HepG2 (cell line): ENCODE data around the gene NEURL2. TPM values are rescaled to one million over a fixed set of nuclear protein-coding genes. Genes with fewer than 3 reads are reported as not detected.
A peak's percentile ranks its signal among the peaks of the same experiment; 100 is the strongest.

Experiments used
- ATAC-seq: fragments of 200-7000 bp; cut with Tn5 transposase; 3 replicates; pipeline ENCODE4 v1.9.1; 2020; ENCODE audit warnings: mild to moderate bottlenecking, moderate library complexity
- BruUV-seq: library from RNA; stranded (reverse); fragments of 400-500 nt; replicated peaks from 2 replicates; lab custom pipeline; 2021; lab: Mats Ljungman, UMichigan
- CTCF ChIA-PET: fragments of 300-600 bp; formaldehyde crosslinking; extraction: SDS; loops from one replicate; lab custom pipeline; 2021; ENCODE audit warnings: low total read pairs, inconsistent platforms, low intra/inter-chr PET ratio; lab: Yijun Ruan, JAX
- POLR2A ChIA-PET: fragments of 350-600 bp; sonication (Branson Sonifier 250); formaldehyde crosslinking; loops from one replicate; lab custom pipeline; 2020; ENCODE audit warnings: antibody characterized with exemption, inconsistent platforms; lab: Yijun Ruan, JAX
- DNase-seq: peaks from one replicate; pipeline ENCODE4 v3.0.0-alpha.2; 2015; ENCODE audit warnings: low spot score
- FAIRE-seq: peaks from 3 replicates; lab custom pipeline; 2011; peaks lifted over from hg19 to GRCh38; lab: Jason Lieb, UNC
- H2AFZ ChIP-seq: one replicate; pipeline ENCODE4 v1.6.1; 2011; ENCODE audit warnings: low read length, inconsistent platforms
- H3K27ac ChIP-seq: fragments of 300-600 bp; 3 replicates; pipeline ENCODE4 v1.8.0; 2011; ENCODE audit warnings: mixed run types, mild to moderate bottlenecking, mixed read lengths, low read length, inconsistent platforms; ENCODE audit not compliant: insufficient read depth; ENCODE audit errors: extremely low read length
- H3K27me3 ChIP-seq, 2 experiments: fragments of 200-600 bp in 1 of 2; 2 replicates in 1 of 2; 3 replicates in 1 of 2; pipeline versions ENCODE4 v1.6.0 to v1.8.0; 2011; ENCODE audit warnings: low read length in 2 of 2, mild to moderate bottlenecking in 2 of 2, moderate library complexity in 2 of 2, inconsistent platforms in 1 of 2; ENCODE audit not compliant: insufficient read depth in 2 of 2, control insufficient read depth in 1 of 2
- H3K36me3 ChIP-seq, 2 experiments: fragments of 200-600 bp in 1 of 2; replicated peaks in 1 of 2; 2 replicates in 1 of 2; 3 replicates in 1 of 2; pipeline versions ENCODE4 v1.5.1 to v1.8.0; 2011; ENCODE audit warnings: low read length in 2 of 2, inconsistent platforms in 1 of 2; ENCODE audit not compliant: insufficient read depth in 2 of 2, control insufficient read depth in 1 of 2
- H3K4me1 ChIP-seq: 2 replicates; pipeline ENCODE4 v1.5.1; 2012; ENCODE audit warnings: low read length, inconsistent platforms; ENCODE audit not compliant: insufficient read depth
- H3K4me2 ChIP-seq: 2 replicates; pipeline ENCODE4 v1.6.0; 2011; ENCODE audit warnings: low read depth, low read length, inconsistent platforms
- H3K4me3 ChIP-seq, 3 experiments: fragments of 200-600 bp in 1 of 3; sonication (generic), shearing (Covaris generic) in 1 of 3; replicated peaks in 1 of 3; 2 replicates each; pipeline ENCODE4 v1.5.1; 2011 to 2016; ENCODE audit warnings: low read length in 3 of 3, inconsistent platforms in 2 of 3, low read depth in 2 of 3, mild to moderate bottlenecking in 2 of 3, control low read depth in 1 of 3, mixed read lengths in 1 of 3; ENCODE audit not compliant: insufficient read depth in 1 of 3
- H3K79me2 ChIP-seq: one replicate; pipeline ENCODE4 v1.6.1; 2011; ENCODE audit warnings: low read length, inconsistent platforms; ENCODE audit not compliant: insufficient read depth
- H3K9ac ChIP-seq: 2 replicates; pipeline ENCODE4 v1.6.0; 2011; ENCODE audit warnings: mild to moderate bottlenecking, low read depth, low read length, inconsistent platforms; ENCODE audit not compliant: insufficient read depth
- H3K9me3 ChIP-seq: 2 replicates; pipeline ENCODE4 v1.5.1; 2012; ENCODE audit warnings: mild to moderate bottlenecking, low read length
- H4K20me1 ChIP-seq: 2 replicates; pipeline ENCODE4 v1.6.0; 2011; ENCODE audit warnings: inconsistent platforms, mild to moderate bottlenecking, low read length, moderate library complexity; ENCODE audit not compliant: insufficient read depth
- AGO2 ChIP-seq: fragments of 200-400 bp; formaldehyde crosslinking; optimal IDR thresholded peaks from 2 replicates; pipeline ENCODE3; 2017; ENCODE audit warnings: mild to moderate bottlenecking, low read depth, low read length, moderate library complexity
- ARID2 ChIP-seq: sonication (generic); formaldehyde crosslinking; IDR thresholded peaks from 2 replicates; pipeline ENCODE4 v1.8.1; 2022; ENCODE audit warnings: mild to moderate bottlenecking, missing genetic modification reagents, borderline replicate concordance
- CERS6 ChIP-seq: sonication (generic); formaldehyde crosslinking; IDR thresholded peaks from 2 replicates; pipeline ENCODE4 v1.5.0; 2020; ENCODE audit warnings: missing genetic modification reagents
- HNF4A ChIP-seq: sonication (generic); formaldehyde crosslinking; IDR thresholded peaks from 2 replicates; pipeline ENCODE4 v1.4.0; 2020; ENCODE audit warnings: missing genetic modification reagents
- IRX3 ChIP-seq: sonication (generic); formaldehyde crosslinking; IDR thresholded peaks from 2 replicates; pipeline ENCODE4 v1.8.1; 2023; ENCODE audit warnings: mild to moderate bottlenecking, low read depth, missing genetic modification reagents, borderline replicate concordance
- MBD4 ChIP-seq: IDR thresholded peaks from 2 replicates; pipeline ENCODE4 v1.6.1; 2012; ENCODE audit warnings: low read length, inconsistent platforms, borderline replicate concordance
- MXI1 ChIP-seq: IDR thresholded peaks from 3 replicates; pipeline ENCODE4 v1.6.1; 2012; ENCODE audit warnings: low read depth, low read length, inconsistent platforms, borderline replicate concordance
- NFYB ChIP-seq: sonication (generic); formaldehyde crosslinking; IDR thresholded peaks from 2 replicates; pipeline ENCODE4 v1.4.0; 2020; ENCODE audit warnings: missing genetic modification reagents
- NFYC ChIP-seq: IDR thresholded peaks from 2 replicates; pipeline ENCODE4 v1.6.1; 2016; ENCODE audit warnings: missing genetic modification reagents, missing compliant biosample characterization
- SOX13 ChIP-seq, 3 experiments: fragments of 450-650 bp in 1 of 3; sonication (generic) in 1 of 3; formaldehyde crosslinking in 1 of 3; IDR thresholded peaks in 2 of 3; conservative IDR thresholded peaks in 1 of 3; 2 replicates each; pipeline versions ENCODE4 v1.5.0 to v1.6.1; 2016 to 2020; ENCODE audit warnings: antibody characterized with exemption in 1 of 3, mild to moderate bottlenecking in 1 of 3, missing compliant biosample characterization in 1 of 3, missing genetic modification reagents in 1 of 3, moderate library complexity in 1 of 3
- SOX6 ChIP-seq, 2 experiments: fragments of 450-650 bp in 1 of 2; sonication (generic) in 1 of 2; formaldehyde crosslinking in 1 of 2; IDR thresholded peaks; 2 replicates each; pipeline versions ENCODE4 v1.4.0 to v1.6.1; 2017 to 2020; ENCODE audit warnings: antibody characterized with exemption in 1 of 2, mild to moderate bottlenecking in 1 of 2, missing genetic modification reagents in 1 of 2
- THRA ChIP-seq: sonication (generic); formaldehyde crosslinking; IDR thresholded peaks from 2 replicates; pipeline ENCODE4 v1.4.0; 2020; ENCODE audit warnings: missing genetic modification reagents, borderline replicate concordance
- TMF1 ChIP-seq: sonication (generic); formaldehyde crosslinking; IDR thresholded peaks from 2 replicates; pipeline ENCODE4 v1.8.1; 2022; ENCODE audit warnings: low read depth, missing genetic modification reagents
- ZBTB37 ChIP-seq: sonication (generic); formaldehyde crosslinking; IDR thresholded peaks from 2 replicates; pipeline ENCODE4 v1.4.0; 2020; ENCODE audit warnings: mild to moderate bottlenecking, missing genetic modification reagents
- ZBTB39 ChIP-seq: sonication (generic); formaldehyde crosslinking; IDR thresholded peaks from 2 replicates; pipeline ENCODE4 v1.5.0; 2020; ENCODE audit warnings: missing genetic modification reagents
- ZNF263 ChIP-seq: sonication (generic); formaldehyde crosslinking; IDR thresholded peaks from 2 replicates; pipeline ENCODE4 v1.4.0; 2020; ENCODE audit warnings: missing genetic modification reagents
- ZNF3 ChIP-seq: IDR thresholded peaks from 2 replicates; pipeline ENCODE4 v1.7.0; 2017; ENCODE audit warnings: inconsistent platforms
- ZNF878 ChIP-seq: sonication (generic); formaldehyde crosslinking; IDR thresholded peaks from 2 replicates; pipeline ENCODE4 v1.8.1; 2023; ENCODE audit warnings: mild to moderate bottlenecking, missing genetic modification reagents, moderate library complexity
- WGBS: methylation state at CpG from one replicate; pipeline ENCODE4 v1.1.6; 2017; ENCODE audit warnings: low lambda C conversion rate; 5-methylcytosine and 5-hydroxymethylcytosine counted together
- in situ Hi-C: cut with HindIII; loops from 2 replicates; pipeline ENCODE4 v1.10.0; 2017; ENCODE audit warnings: low pct_unique_long_range_greater_than_20kb; ENCODE audit not compliant: extremely low pct_ligation_motif_present
- intact Hi-C: fragments of 100-400 bp; cut with micrococcal nuclease; formaldehyde crosslinking; loops from one replicate; pipeline ENCODE4 v1.10.0; 2022; ENCODE audit not compliant: unreplicated experiment
- polyA plus RNA-seq, 8 experiments: library from polyadenylated mRNA; depleted of rRNA in 3 of 8; stranded (reverse) in 7 of 8; unstranded in 1 of 8; fragments of >200 nt; fragmentation: Illumina TruSeq in 4 of 8; extraction: Trizol in 4 of 8; gene quantifications; 2 replicates each; pipeline versions ENCODE4 v1.2.1 to v1.2.3, GENCODE V29; 2011 to 2016; ENCODE audit warnings: low read depth in 4 of 8, missing spikeins in 1 of 8, mixed read lengths in 1 of 8; ENCODE audit not compliant: insufficient read depth in 1 of 8
- total RNA-seq, 5 experiments: library from RNA; depleted of rRNA; stranded (reverse); fragments of >200 nt; fragmentation: Illumina TruSeq; extraction: Trizol; gene quantifications; 2 replicates each; pipeline ENCODE4 v1.2.3, GENCODE V29; 2016; ENCODE audit warnings: low read depth in 1 of 5

NEURL2 gene
- total and polyA plus RNA-seq, 2 of the 13 experiments (the other 11 are each of a cell fraction or from before 2014, with no cell fraction given) = 7.2 to 9.7 TPM

GRCh38 chr20:45867136-45867818, 23.7 kb downstream of the NEURL2 start:
- peak overlapping the region; percentile 41 for H3K4me2 ChIP-seq
- CTCF ChIA-PET = no interaction called here
- 63% methylated on average over 6 of the region's 6 CpGs for WGBS
- TF ChIP-seq IRX3 (CRISPR knock-in tag) (no peak), TMF1 (no peak), HNF4A (CRISPR knock-in tag) (peak; percentile 28; the same call in 1 of the 2 replicates), NFYC (CRISPR knock-in tag) (0 out of 2 replicates have a peak, but pooled peaks have one; percentile 7), THRA (CRISPR knock-in tag) (no peak), MXI1 (no peak), SOX13 (IDR thresholded peaks at IDR 0.05) (no peak), SOX13 (CRISPR knock-in tag; conservative IDR thresholded peaks at IDR 0.05 in 1 of 2, IDR thresholded peaks at IDR 0.05 in 1 of 2) (peak in 1 of 2 experiments; percentile 59; a peak in 1 of 4 replicates), SOX6 (IDR thresholded peaks at IDR 0.05) (no peak), SOX6 (CRISPR knock-in tag; IDR thresholded peaks at IDR 0.05) (peak; percentile 58; the same call in 1 of the 2 replicates), CERS6 (no peak), ZNF263 (no peak), AGO2 (no peak), ZNF3 (CRISPR knock-in tag) (no peak), ZNF878 (CRISPR knock-in tag) (no peak), ARID2 (no peak), MBD4 (no peak), NFYB (CRISPR knock-in tag) (no peak), ZBTB39 (CRISPR knock-in tag) (no peak), ZBTB37 (CRISPR knock-in tag) (no peak)

More at GRCh38 chr20:45867136-45867818, 23.7 kb downstream of the NEURL2 start:
- H2AFZ ChIP-seq = peak overlapping the region; percentile 24
- H3K4me3 ChIP-seq = no peak overlapping the region
- no peaks in the 10 kb centered on the region for H4K20me1 ChIP-seq
- FAIRE-seq (no peak), DNase-seq (no peak), ATAC-seq (peak; percentile 31; the same call in 2 of the 3 replicates)
- no peaks in the 10 kb centered on the region for H3K36me3 ChIP-seq
- POLR2A ChIA-PET = interaction anchor here (1.9 to 4.4 kb wide), 2 partner anchors 14 to 24 kb away, joined by 5 to 24 read pairs; partner anchors contain the start of genes CTSA, NEURL2 and ZSWIM1
- peaks cover 66% of the 10 kb centered on the region for H3K4me1 ChIP-seq
- H3K27ac ChIP-seq = peak overlapping the region; percentile 24
- no peak overlapping the region for H3K9ac ChIP-seq
- BruUV-seq = no TSS peak
- no peaks in the 10 kb centered on the region for H3K27me3 ChIP-seq
- no peaks in the 10 kb centered on the region for H3K79me2 ChIP-seq
- in situ Hi-C loops = no loop called here
- intact Hi-C loops = no loop called here
- H3K9me3 ChIP-seq = no peaks in the 10 kb centered on the region
